HT-29 (cell line): ENCODE data around the gene ZNF526. TPM values are rescaled to one million over a fixed set of nuclear protein-coding genes. Genes with fewer than 3 reads are reported as not detected.

Experiments used
- total RNA-seq: library from RNA; depleted of rRNA; stranded (reverse); fragments of >200 nt; shearing (Covaris generic); gene quantifications from 2 replicates; pipeline ENCODE4 v1.2.3, GENCODE V29; 2014; rRNA removed

The ZNF526 gene
- total RNA-seq, 1 experiment from 2014 or later: 15.9 TPM

Other genes starting within 250 kb of the ZNF526 start
- 0.10 and 0.66 TPM in 2 replicates for gene ATP1A3, start 226.1 kb upstream of the ZNF526 start, total RNA-seq
- 0.21 TPM in 1 of 2 replicates, not detected in the other for gene GRIK5, start 150.1 kb upstream of the ZNF526 start, total RNA-seq
- gene ZNF574, start 144.1 kb upstream of the ZNF526 start, total RNA-seq: 44.5 and 48.5 TPM in 2 replicates
- 0.03 and 0.44 TPM in 2 replicates for gene POU2F2, start 87.9 kb upstream of the ZNF526 start, total RNA-seq
- gene DEDD2, start 2.6 kb upstream of the ZNF526 start, total RNA-seq: 121 and 124 TPM in 2 replicates
- 41.4 and 43.8 TPM in 2 replicates for gene GSK3A, start 22.3 kb downstream of the ZNF526 start, total RNA-seq
- 157 and 160 TPM in 2 replicates for gene ERF, start 34.8 kb downstream of the ZNF526 start, total RNA-seq
- 42.1 and 55.5 TPM in 2 replicates for gene CIC, start 48.9 kb downstream of the ZNF526 start, total RNA-seq
- gene PRR19, start 81.8 kb downstream of the ZNF526 start, total RNA-seq: 4.4 and 4.7 TPM in 2 replicates
- gene PAFAH1B3, start 82.3 kb downstream of the ZNF526 start, total RNA-seq: 286 and 326 TPM in 2 replicates
- 0.29 and 0.81 TPM in 2 replicates for gene TMEM145, start 93.0 kb downstream of the ZNF526 start, total RNA-seq
- 17.6 and 22.9 TPM in 2 replicates for gene MEGF8, start 105.3 kb downstream of the ZNF526 start, total RNA-seq
- 4.3 and 6.6 TPM in 2 replicates for gene CNFN, start 170.0 kb downstream of the ZNF526 start, total RNA-seq
- gene LIPE, start 207.1 kb downstream of the ZNF526 start, total RNA-seq: 88.7 and 91.3 TPM in 2 replicates
- gene CXCL17, start 222.6 kb downstream of the ZNF526 start, total RNA-seq: 0.61 TPM in 1 of 2 replicates, not detected in the other